ENCODE measurements around the gene MYH16.
"Not testable (repeated sequence)": the region's sequence is repeated elsewhere in the genome, so short reads cannot be mapped to it uniquely, and the experiment has no call there.

The MYH16 gene

GRCh38 chr7:99272476-99273045 lies at the start of gene MYH16:
Gene MYH16 (plus strand): TSS chr7:99272839.
- Histone ChIP-seq H3K36me3 (ENCODE audit: insufficient read depth, low read length) (no peaks in the 10 kb centered on the region), H3K9me3 (ENCODE audit: control insufficient read depth, insufficient read depth, low read length) (no peaks in the 10 kb centered on the region; the same call in 1 of the 2 replicates), H3K4me1 (ENCODE audit: insufficient read depth, low read length) (peaks cover 13% of the 10 kb centered on the region; the same call in 1 of the 2 replicates), H3K9ac (ENCODE audit: low read depth, low read length) (no peak within 1 kb of the TSS)

GRCh38 chr7:99224263-99224898 lies 48.3 kb upstream of the MYH16 start:
- not testable (repeated sequence) for H3K9ac ChIP-seq (ENCODE audit: low read depth, low read length); H3K4me1 ChIP-seq (ENCODE audit: insufficient read depth, low read length)

GRCh38 chr7:99224899-99225265 lies 47.8 kb upstream of the MYH16 start:
- Histone ChIP-seq H3K36me3 (ENCODE audit: insufficient read depth, low read length) (no peaks in the 10 kb centered on the region), H3K9me3 (ENCODE audit: control insufficient read depth, insufficient read depth, low read length) (no peaks in the 10 kb centered on the region), H3K4me1 (ENCODE audit: insufficient read depth, low read length) (no peaks in the 10 kb centered on the region; the same call in 1 of the 2 replicates), H3K9ac (ENCODE audit: low read depth, low read length) (no peak overlapping the region)

More at GRCh38 chr7:99224263-99224898, 48.3 kb upstream of the MYH16 start:
- H3K9me3 ChIP-seq (ENCODE audit: control insufficient read depth, insufficient read depth, low read length); H3K36me3 ChIP-seq (ENCODE audit: insufficient read depth, low read length): not testable (repeated sequence)

GRCh38 chr7:99229234-99229633 lies 43.4 kb upstream of the MYH16 start:
- no peak overlapping the region for H3K9ac ChIP-seq (ENCODE audit: low read depth, low read length)
- H3K4me1 ChIP-seq (ENCODE audit: insufficient read depth, low read length): no peaks in the 10 kb centered on the region; the same call in 1 of the 2 replicates
- H3K9me3 ChIP-seq (ENCODE audit: control insufficient read depth, insufficient read depth, low read length): no peaks in the 10 kb centered on the region
- H3K36me3 ChIP-seq (ENCODE audit: insufficient read depth, low read length): no peaks in the 10 kb centered on the region

GRCh38 chr7:99232082-99232770 lies 40.4 kb upstream of the MYH16 start:
- no peaks in the 10 kb centered on the region; the same call in 1 of the 2 replicates for H3K9me3 ChIP-seq (ENCODE audit: control insufficient read depth, insufficient read depth, low read length)
- H3K9ac ChIP-seq (ENCODE audit: low read depth, low read length): no peak overlapping the region
- H3K36me3 ChIP-seq (ENCODE audit: insufficient read depth, low read length): no peaks in the 10 kb centered on the region
- H3K4me1 ChIP-seq (ENCODE audit: insufficient read depth, low read length): no peaks in the 10 kb centered on the region

- H3K9ac ChIP-seq (ENCODE audit: low read depth, low read length); H3K36me3 ChIP-seq (ENCODE audit: insufficient read depth, low read length); H3K4me1 ChIP-seq (ENCODE audit: insufficient read depth, low read length); H3K9me3 ChIP-seq (ENCODE audit: control insufficient read depth, insufficient read depth, low read length): not testable (repeated sequence)
Observed at GRCh38 chr7:99232955-99233354, 39.7 kb upstream of the MYH16 start.

GRCh38 chr7:99234185-99234584 lies 38.5 kb upstream of the MYH16 start:
- H3K36me3 ChIP-seq (ENCODE audit: insufficient read depth, low read length): no peaks in the 10 kb centered on the region
- H3K9ac ChIP-seq (ENCODE audit: low read depth, low read length): no peak overlapping the region
- H3K4me1 ChIP-seq (ENCODE audit: insufficient read depth, low read length): no peaks in the 10 kb centered on the region
- H3K9me3 ChIP-seq (ENCODE audit: control insufficient read depth, insufficient read depth, low read length): no peaks in the 10 kb centered on the region; the same call in 1 of the 2 replicates

- H3K9me3 ChIP-seq (ENCODE audit: control insufficient read depth, insufficient read depth, low read length): no peaks in the 10 kb centered on the region; the same call in 1 of the 2 replicates
- no peak overlapping the region for H3K9ac ChIP-seq (ENCODE audit: low read depth, low read length)
- H3K36me3 ChIP-seq (ENCODE audit: insufficient read depth, low read length): no peaks in the 10 kb centered on the region
- no peaks in the 10 kb centered on the region for H3K4me1 ChIP-seq (ENCODE audit: insufficient read depth, low read length)
Observed at GRCh38 chr7:99235925-99236324, 36.7 kb upstream of the MYH16 start.

- H3K4me1 ChIP-seq (ENCODE audit: insufficient read depth, low read length); H3K9me3 ChIP-seq (ENCODE audit: control insufficient read depth, insufficient read depth, low read length); H3K36me3 ChIP-seq (ENCODE audit: insufficient read depth, low read length); H3K9ac ChIP-seq (ENCODE audit: low read depth, low read length): not testable (repeated sequence)
Observed at GRCh38 chr7:99237876-99238275, 34.8 kb upstream of the MYH16 start.

GRCh38 chr7:99238558-99239341 lies 33.9 kb upstream of the MYH16 start:
- Histone ChIP-seq H3K9ac (ENCODE audit: low read depth, low read length) (no peak overlapping the region), H3K9me3 (ENCODE audit: control insufficient read depth, insufficient read depth, low read length) (no peaks in the 10 kb centered on the region; the same call in 1 of the 2 replicates), H3K4me1 (ENCODE audit: insufficient read depth, low read length) (no peaks in the 10 kb centered on the region), H3K36me3 (ENCODE audit: insufficient read depth, low read length) (no peaks in the 10 kb centered on the region)

- Histone ChIP-seq H3K36me3 (ENCODE audit: insufficient read depth, low read length) (no peaks in the 10 kb centered on the region), H3K9me3 (ENCODE audit: control insufficient read depth, insufficient read depth, low read length) (no peaks in the 10 kb centered on the region), H3K4me1 (ENCODE audit: insufficient read depth, low read length) (no peaks in the 10 kb centered on the region), H3K9ac (ENCODE audit: low read depth, low read length) (no peak overlapping the region)
Observed at GRCh38 chr7:99242682-99243081, 30.0 kb upstream of the MYH16 start.

GRCh38 chr7:99243751-99244337 lies 28.8 kb upstream of the MYH16 start:
- Histone ChIP-seq H3K36me3 (ENCODE audit: insufficient read depth, low read length) (no peaks in the 10 kb centered on the region), H3K9ac (ENCODE audit: low read depth, low read length) (no peak overlapping the region), H3K4me1 (ENCODE audit: insufficient read depth, low read length) (no peaks in the 10 kb centered on the region), H3K9me3 (ENCODE audit: control insufficient read depth, insufficient read depth, low read length) (no peaks in the 10 kb centered on the region)

- Histone ChIP-seq H3K9ac (ENCODE audit: low read depth, low read length) (no peak overlapping the region), H3K36me3 (ENCODE audit: insufficient read depth, low read length) (no peaks in the 10 kb centered on the region), H3K4me1 (ENCODE audit: insufficient read depth, low read length) (no peaks in the 10 kb centered on the region), H3K9me3 (ENCODE audit: control insufficient read depth, insufficient read depth, low read length) (no peaks in the 10 kb centered on the region)
Observed at GRCh38 chr7:99244939-99245338, 27.7 kb upstream of the MYH16 start.

- Histone ChIP-seq H3K4me1 (ENCODE audit: insufficient read depth, low read length) (peaks cover 7% of the 10 kb centered on the region; the same call in 1 of the 2 replicates), H3K9ac (ENCODE audit: low read depth, low read length) (no peak overlapping the region), H3K9me3 (ENCODE audit: control insufficient read depth, insufficient read depth, low read length) (no peaks in the 10 kb centered on the region), H3K36me3 (ENCODE audit: insufficient read depth, low read length) (no peaks in the 10 kb centered on the region)
Observed at GRCh38 chr7:99248391-99249095, 24.1 kb upstream of the MYH16 start.
